ENCODE results near the gene YIPF2.
A peak's percentile ranks its signal among the peaks of the same experiment; 100 is the strongest.

YIPF2 gene

DNA sequence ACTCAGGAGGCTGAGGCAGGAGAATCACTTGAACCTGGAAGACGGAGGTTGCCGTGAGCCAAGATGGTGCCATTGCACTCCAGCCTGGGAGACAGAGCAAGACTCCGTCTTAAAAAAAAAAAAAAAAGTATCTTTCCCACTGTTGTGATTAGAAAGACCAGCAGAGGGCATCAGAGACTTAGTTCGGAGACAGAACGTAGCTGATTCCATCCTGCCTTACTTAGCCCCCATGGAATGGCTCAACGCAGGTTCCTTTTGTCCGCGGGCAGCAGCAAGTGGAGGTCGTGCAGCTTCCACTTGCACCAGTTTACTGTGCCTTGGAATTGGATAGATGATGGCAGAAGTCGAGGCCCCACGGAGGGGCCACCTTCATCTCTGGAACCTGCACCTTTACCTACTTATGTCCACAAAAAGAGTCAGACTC is 8.2 kb upstream of the YIPF2 start:
- TF ChIP-seq, protein P1, sequence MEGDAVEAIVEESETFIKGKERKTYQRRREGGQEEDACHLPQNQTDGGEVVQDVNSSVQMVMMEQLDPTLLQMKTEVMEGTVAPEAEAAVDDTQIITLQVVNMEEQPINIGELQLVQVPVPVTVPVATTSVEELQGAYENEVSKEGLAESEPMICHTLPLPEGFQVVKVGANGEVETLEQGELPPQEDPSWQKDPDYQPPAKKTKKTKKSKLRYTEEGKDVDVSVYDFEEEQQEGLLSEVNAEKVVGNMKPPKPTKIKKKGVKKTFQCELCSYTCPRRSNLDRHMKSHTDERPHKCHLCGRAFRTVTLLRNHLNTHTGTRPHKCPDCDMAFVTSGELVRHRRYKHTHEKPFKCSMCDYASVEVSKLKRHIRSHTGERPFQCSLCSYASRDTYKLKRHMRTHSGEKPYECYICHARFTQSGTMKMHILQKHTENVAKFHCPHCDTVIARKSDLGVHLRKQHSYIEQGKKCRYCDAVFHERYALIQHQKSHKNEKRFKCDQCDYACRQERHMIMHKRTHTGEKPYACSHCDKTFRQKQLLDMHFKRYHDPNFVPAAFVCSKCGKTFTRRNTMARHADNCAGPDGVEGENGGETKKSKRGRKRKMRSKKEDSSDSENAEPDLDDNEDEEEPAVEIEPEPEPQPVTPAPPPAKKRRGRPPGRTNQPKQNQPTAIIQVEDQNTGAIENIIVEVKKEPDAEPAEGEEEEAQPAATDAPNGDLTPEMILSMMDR (IDR thresholded peaks at IDR 0.05; ENCODE audit: borderline replicate concordance, extremely low read depth, low read length, poor library complexity, severe bottlenecking), result peak; percentile 68
- TF ChIP-seq EZH2 (IDR thresholded peaks at IDR 0.05; ENCODE audit: borderline replicate concordance, low read depth, low read length, severe bottlenecking), result no peak
- H3K27me3 ChIP-seq (ENCODE audit: insufficient read depth, low read length, poor library complexity), result no peaks in the 10 kb centered on the region
- no peaks in the 10 kb centered on the region for H3K9me3 ChIP-seq (ENCODE audit: insufficient read depth, low read length, severe bottlenecking)
- H4K20me1 ChIP-seq (ENCODE audit: insufficient read depth, low read length), result peaks cover 2% of the 10 kb centered on the region; the same call in 1 of the 2 replicates
- no peak overlapping the region for H3K9ac ChIP-seq (ENCODE audit: low read depth, low read length)
- H3K36me3 ChIP-seq (ENCODE audit: insufficient read depth, low read length), result peaks cover 13% of the 10 kb centered on the region
- H3K27ac ChIP-seq (ENCODE audit: low read length), result no peak overlapping the region
- H3K4me1 ChIP-seq (ENCODE audit: insufficient read depth, low read length), result no peaks in the 10 kb centered on the region; the same call in 1 of the 2 replicates
- H2AFZ ChIP-seq (ENCODE audit: low read depth, low read length), result peak overlapping the region; percentile 68
- H3K4me2 ChIP-seq (ENCODE audit: insufficient read depth, low read length), result no peak overlapping the region
- no peak overlapping the region for H3K4me3 ChIP-seq (ENCODE audit: low read depth in 1 of 2, low read length in 2 of 2)
- peaks cover 11% of the 10 kb centered on the region for H3K79me2 ChIP-seq (ENCODE audit: insufficient read depth, low read length)
- DNase-seq (peak; percentile 54), ATAC-seq (ENCODE audit: insufficient read depth, low read depth) (peak; percentile 87)

DNA sequence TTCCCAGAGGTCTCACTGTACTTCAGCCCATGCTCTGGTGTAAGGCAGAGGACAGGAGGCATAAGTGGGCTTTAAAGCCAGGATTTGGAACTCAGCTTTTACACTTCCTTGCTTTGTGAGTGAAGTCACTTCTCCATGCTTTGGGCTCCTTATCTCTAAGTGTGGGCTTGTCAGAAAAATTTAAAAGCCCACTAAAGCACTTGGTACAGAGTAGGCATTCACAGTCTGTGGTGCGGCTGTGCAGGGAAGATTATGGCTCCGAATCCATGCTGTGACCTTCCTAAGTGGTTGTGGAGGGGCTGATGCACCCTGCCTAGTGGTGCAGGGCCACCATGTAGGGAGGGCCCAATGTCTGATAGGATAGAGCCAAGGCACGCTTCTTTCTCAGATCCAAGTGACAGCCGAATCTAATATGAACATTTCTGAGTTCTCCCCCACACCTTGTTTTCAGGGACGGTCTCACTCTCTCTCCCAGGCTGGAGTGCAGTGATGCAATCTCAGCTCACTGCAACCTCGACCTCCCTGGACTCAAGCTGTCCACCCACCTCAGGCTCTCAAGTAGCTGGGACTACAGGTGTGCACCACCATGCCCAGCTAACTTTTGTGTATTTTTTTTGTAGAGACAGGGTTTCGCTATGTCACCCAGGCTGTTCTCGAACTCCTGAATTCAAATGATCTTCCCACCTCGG is 7.1 kb upstream of the YIPF2 start:
- no peaks in the 10 kb centered on the region for H3K27me3 ChIP-seq (ENCODE audit: insufficient read depth, low read length, poor library complexity)
- no peaks in the 10 kb centered on the region for H3K9me3 ChIP-seq (ENCODE audit: insufficient read depth, low read length, severe bottlenecking)
- H3K27ac ChIP-seq (ENCODE audit: low read length), result no peak overlapping the region
- ATAC-seq (ENCODE audit: insufficient read depth, low read depth) (no peak), DNase-seq (no peak)
- H3K4me1 ChIP-seq (ENCODE audit: insufficient read depth, low read length), result peaks cover 4% of the 10 kb centered on the region
- no peak for TF ChIP-seq EZH2 (IDR thresholded peaks at IDR 0.05; ENCODE audit: borderline replicate concordance, low read depth, low read length, severe bottlenecking)
- TF ChIP-seq, protein P1 (IDR thresholded peaks at IDR 0.05; ENCODE audit: borderline replicate concordance, extremely low read depth, low read length, poor library complexity, severe bottlenecking), result no peak
- H3K4me3 ChIP-seq (ENCODE audit: low read depth in 1 of 2, low read length in 2 of 2), result no peak overlapping the region
- peaks cover 5% of the 10 kb centered on the region; the same call in 1 of the 2 replicates for H4K20me1 ChIP-seq (ENCODE audit: insufficient read depth, low read length)
- H3K9ac ChIP-seq (ENCODE audit: low read depth, low read length), result no peak overlapping the region
- H3K36me3 ChIP-seq (ENCODE audit: insufficient read depth, low read length), result peaks cover 18% of the 10 kb centered on the region
- H2AFZ ChIP-seq (ENCODE audit: low read depth, low read length), result no peak overlapping the region
- H3K4me2 ChIP-seq (ENCODE audit: insufficient read depth, low read length), result no peak overlapping the region
- peaks cover 20% of the 10 kb centered on the region for H3K79me2 ChIP-seq (ENCODE audit: insufficient read depth, low read length)

DNA sequence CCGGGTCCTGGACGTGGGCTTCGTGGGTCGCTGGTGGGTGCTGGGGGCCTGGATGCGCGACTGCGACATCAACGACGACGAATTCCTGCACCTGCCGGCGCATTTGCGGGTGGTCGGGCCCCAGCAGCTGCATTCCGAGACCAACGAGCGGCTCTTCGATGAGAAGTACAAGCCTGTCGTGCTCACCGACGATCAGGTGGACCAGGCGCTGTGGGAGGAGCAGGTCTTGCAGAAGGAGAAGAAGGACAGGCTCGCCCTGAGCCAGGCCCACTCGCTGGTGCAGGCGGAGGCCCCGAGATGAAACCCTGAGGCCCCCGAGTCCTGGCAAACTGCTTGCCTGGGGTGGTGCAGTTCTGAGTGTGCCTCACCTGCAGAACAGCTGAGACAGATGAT is 959 bp upstream of the YIPF2 start:
- H3K79me2 ChIP-seq (ENCODE audit: insufficient read depth, low read length), result peaks cover 53% of the 10 kb centered on the region
- H3K4me1 ChIP-seq (ENCODE audit: insufficient read depth, low read length), result peaks cover 30% of the 10 kb centered on the region
- H3K27me3 ChIP-seq (ENCODE audit: insufficient read depth, low read length, poor library complexity), result no peaks in the 10 kb centered on the region
- ATAC-seq (ENCODE audit: insufficient read depth, low read depth), result no peak
- no peaks in the 10 kb centered on the region for H3K9me3 ChIP-seq (ENCODE audit: insufficient read depth, low read length, severe bottlenecking)
- H2AFZ ChIP-seq (ENCODE audit: low read depth, low read length), result peak overlapping the region; percentile 66; the same call in 1 of the 2 replicates
- H3K36me3 ChIP-seq (ENCODE audit: insufficient read depth, low read length), result peaks cover 41% of the 10 kb centered on the region
- TF ChIP-seq, protein P1 (IDR thresholded peaks at IDR 0.05; ENCODE audit: borderline replicate concordance, extremely low read depth, low read length, poor library complexity, severe bottlenecking), result no peak
- TF ChIP-seq EZH2 (IDR thresholded peaks at IDR 0.05; ENCODE audit: borderline replicate concordance, low read depth, low read length, severe bottlenecking), result no peak
- peak overlapping the region; percentile 90 for H3K9ac ChIP-seq (ENCODE audit: low read depth, low read length)
- DNase-seq, result no peak
- peak overlapping the region; percentile 44 to 94; a peak in 3 of 4 replicates for H3K4me3 ChIP-seq (ENCODE audit: low read depth in 1 of 2, low read length in 2 of 2)
- peak overlapping the region; percentile 74 for H3K27ac ChIP-seq (ENCODE audit: low read length)
- peaks cover 17% of the 10 kb centered on the region for H4K20me1 ChIP-seq (ENCODE audit: insufficient read depth, low read length)
- H3K4me2 ChIP-seq (ENCODE audit: insufficient read depth, low read length), result peak overlapping the region; percentile 90
